ENCODE data around the gene NIBAN1.

DNA sequence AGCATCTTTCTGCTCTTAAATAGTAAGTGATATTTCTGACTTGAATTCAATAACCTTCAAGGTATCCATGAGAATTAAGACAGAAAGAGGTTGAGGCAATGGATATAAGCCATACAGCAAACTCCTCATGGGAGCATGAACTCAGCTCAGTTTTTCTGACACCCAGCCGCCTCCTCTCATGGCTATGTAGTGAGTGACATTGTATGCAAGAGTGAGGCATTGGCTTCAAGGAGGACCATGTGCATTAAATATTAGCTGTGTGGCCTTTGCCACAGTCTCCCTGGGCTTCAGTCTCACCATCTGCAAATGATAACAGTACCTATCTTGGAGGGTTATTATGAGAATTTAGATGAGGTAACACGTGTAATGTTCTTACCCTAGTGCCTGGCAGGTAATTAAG is 23.4 kb downstream of the NIBAN1 start:
- TF ChIP-seq, protein P1, sequence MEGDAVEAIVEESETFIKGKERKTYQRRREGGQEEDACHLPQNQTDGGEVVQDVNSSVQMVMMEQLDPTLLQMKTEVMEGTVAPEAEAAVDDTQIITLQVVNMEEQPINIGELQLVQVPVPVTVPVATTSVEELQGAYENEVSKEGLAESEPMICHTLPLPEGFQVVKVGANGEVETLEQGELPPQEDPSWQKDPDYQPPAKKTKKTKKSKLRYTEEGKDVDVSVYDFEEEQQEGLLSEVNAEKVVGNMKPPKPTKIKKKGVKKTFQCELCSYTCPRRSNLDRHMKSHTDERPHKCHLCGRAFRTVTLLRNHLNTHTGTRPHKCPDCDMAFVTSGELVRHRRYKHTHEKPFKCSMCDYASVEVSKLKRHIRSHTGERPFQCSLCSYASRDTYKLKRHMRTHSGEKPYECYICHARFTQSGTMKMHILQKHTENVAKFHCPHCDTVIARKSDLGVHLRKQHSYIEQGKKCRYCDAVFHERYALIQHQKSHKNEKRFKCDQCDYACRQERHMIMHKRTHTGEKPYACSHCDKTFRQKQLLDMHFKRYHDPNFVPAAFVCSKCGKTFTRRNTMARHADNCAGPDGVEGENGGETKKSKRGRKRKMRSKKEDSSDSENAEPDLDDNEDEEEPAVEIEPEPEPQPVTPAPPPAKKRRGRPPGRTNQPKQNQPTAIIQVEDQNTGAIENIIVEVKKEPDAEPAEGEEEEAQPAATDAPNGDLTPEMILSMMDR (IDR thresholded peaks at IDR 0.05): no peak
- no peak for TF ChIP-seq POLR2A (IDR thresholded peaks at IDR 0.05)

Measured in testis (tissue), 2 donors.